Liver (tissue), 9 donors: ENCODE data around the gene ZDHHC11B. TPM values are rescaled to one million over a fixed set of nuclear protein-coding genes. Genes with fewer than 3 reads are reported as not detected.
"Not testable (repeated sequence)": the region's sequence is repeated elsewhere in the genome, so short reads cannot be mapped to it uniquely, and the experiment has no call there.

ENCODE experiments used
- DNase-seq: peaks from one replicate; pipeline ENCODE4 v3.0.0-alpha.2; 2017; ENCODE audit warnings: low spot score
- H3K27ac ChIP-seq, 2 donors: one replicate each; pipeline ENCODE4 v1.7.0; 2013; ENCODE audit warnings: inconsistent platforms in 2 of 2, low read length in 2 of 2, control low read depth in 1 of 2, low read depth in 1 of 2, mild to moderate bottlenecking in 1 of 2
- H3K27me3 ChIP-seq, 4 donors: one replicate each; pipeline versions ENCODE4 v1.6.1 to v1.7.0; 2013; ENCODE audit warnings: low read length in 3 of 4, inconsistent platforms in 1 of 4, mild to moderate bottlenecking in 1 of 4, moderate library complexity in 1 of 4; ENCODE audit not compliant: control insufficient read depth in 4 of 4, insufficient read depth in 4 of 4
- H3K36me3 ChIP-seq, 4 donors: one replicate each; pipeline versions ENCODE4 v1.6.1 to v1.7.0; 2013; ENCODE audit warnings: low read length in 3 of 4, mild to moderate bottlenecking in 3 of 4, low read depth in 1 of 4, moderate library complexity in 1 of 4; ENCODE audit not compliant: control insufficient read depth in 4 of 4, insufficient read depth in 3 of 4
- H3K4me1 ChIP-seq, 4 donors: one replicate each; pipeline versions ENCODE4 v1.6.1 to v1.7.0; 2013; ENCODE audit warnings: low read length in 3 of 4, mild to moderate bottlenecking in 3 of 4, moderate library complexity in 1 of 4; ENCODE audit not compliant: control insufficient read depth in 4 of 4, insufficient read depth in 4 of 4
- H3K4me3 ChIP-seq, 3 donors: one replicate each; pipeline versions ENCODE4 v1.6.1 to v1.7.0; 2013; ENCODE audit warnings: low read length in 3 of 3, control low read depth in 1 of 3, low read depth in 1 of 3, mild to moderate bottlenecking in 1 of 3
- H3K9ac ChIP-seq, 2 donors: one replicate each; pipeline ENCODE4 v1.7.0; 2013; ENCODE audit warnings: low read length in 2 of 2, mild to moderate bottlenecking in 2 of 2, moderate library complexity in 2 of 2, control low read depth in 1 of 2, low read depth in 1 of 2
- H3K9me3 ChIP-seq, 4 donors: one replicate each; pipeline versions ENCODE4 v1.6.1 to v1.7.0; 2013; ENCODE audit warnings: low read length in 3 of 4; ENCODE audit not compliant: control insufficient read depth in 4 of 4
- FOXA1 ChIP-seq: IDR thresholded peaks from 2 replicates; pipeline ENCODE4 v1.6.1; 2016; ENCODE audit warnings: antibody characterized with exemption
- JUND ChIP-seq, 2 donors: IDR thresholded peaks; 2 replicates each; pipeline ENCODE4 v1.6.1; 2016; ENCODE audit warnings: antibody characterized with exemption in 2 of 2
- RAD21 ChIP-seq, 2 donors: IDR thresholded peaks; 2 replicates each; pipeline ENCODE4 v1.6.1; 2016; ENCODE audit warnings: antibody characterized with exemption in 2 of 2, mild to moderate bottlenecking in 2 of 2
- REST ChIP-seq: IDR thresholded peaks from 2 replicates; pipeline ENCODE4 v1.6.1; 2016; ENCODE audit warnings: antibody characterized with exemption, mild to moderate bottlenecking
- RXRA ChIP-seq, 2 donors: IDR thresholded peaks; 2 replicates each; pipeline ENCODE4 v1.6.1; 2017 to 2018; ENCODE audit warnings: antibody characterized with exemption in 2 of 2, mild to moderate bottlenecking in 1 of 2
- WGBS: extraction: QIAGEN DNeasy Blood & Tissue Kit; methylation state at CpG from one replicate; pipeline ENCODE4 v1.1.7; 2013; 5-methylcytosine and 5-hydroxymethylcytosine counted together
- polyA plus RNA-seq, 2 donors: library from polyadenylated mRNA; stranded (reverse) in 1 of 2; unstranded in 1 of 2; fragments of 200-250 nt in 1 of 2; fragments of >200 nt in 1 of 2; fragmentation: Nextera tagmentation in 1 of 2; extraction: Ambion mirVana in 1 of 2; gene quantifications; one replicate each; pipeline versions ENCODE4 v1.2.1 to v1.2.3, GENCODE V29; 2013 to 2015
- total RNA-seq, 2 donors: library from RNA; depleted of rRNA; stranded (reverse); fragments of >200 nt; gene quantifications; one replicate each; pipeline ENCODE4 v1.2.3, GENCODE V29; 2014
- TF ChIP-seq, protein P1 (sequence below): IDR thresholded peaks from 2 replicates; pipeline ENCODE4 v1.6.1; 2016; ENCODE audit warnings: antibody characterized with exemption
- TF ChIP-seq, protein P2 (sequence below): IDR thresholded peaks from 2 replicates; pipeline ENCODE4 v1.6.1; 2016; ENCODE audit warnings: antibody characterized with exemption
- donor health status: healthy.
- donor health status: healthy.
- donor health status: healthy.
- donor health status: healthy.
- donor health status: healthy.

Gene ZDHHC11B
- total and polyA plus RNA-seq, 4 donors, result 0.37 to 2.1 (median 0.62) TPM

- DNase-seq, result no peak
- no peak overlapping the region for H3K27ac ChIP-seq
- no peak overlapping the region for H3K4me3 ChIP-seq
- no peaks in the 10 kb centered on the region for H3K36me3 ChIP-seq
- WGBS, result 91% methylated on average over 10 of the region's 10 CpGs
- peaks cover 2 to 30% (median 15%) of the 10 kb centered on the region in 4 donors for H3K4me1 ChIP-seq
- H3K27me3 ChIP-seq, result no peaks in the 10 kb centered on the region
- TF ChIP-seq JUND (IDR thresholded peaks at IDR 0.05), result no peak
- H3K9me3 ChIP-seq, result no peaks in the 10 kb centered on the region
- H3K9ac ChIP-seq, result no peak overlapping the region
These were observed 28.4 kb downstream of the ZDHHC11B start for GRCh38 chr5:756171-756570.

- H3K9ac ChIP-seq, H3K27ac ChIP-seq, H3K4me3 ChIP-seq, H3K9me3 ChIP-seq, H3K27me3 ChIP-seq, DNase-seq, H3K36me3 ChIP-seq: not testable (repeated sequence)
- WGBS, result 68% methylated on average over 16 of the region's 16 CpGs
- peaks cover 2 to 25% (median 10%) of the 10 kb centered on the region in 4 donors for H3K4me1 ChIP-seq
These were observed 30.3 kb downstream of the ZDHHC11B start for GRCh38 chr5:754143-754632.

GRCh38 chr5:753567-754142, 30.9 kb downstream of the ZDHHC11B start:
- H3K4me1 ChIP-seq, result peaks cover under 1 to 20% (median 4%) of the 10 kb centered on the region in 4 donors
- H3K4me3 ChIP-seq, H3K9ac ChIP-seq, H3K36me3 ChIP-seq, H3K9me3 ChIP-seq, H3K27me3 ChIP-seq, H3K27ac ChIP-seq, DNase-seq: not testable (repeated sequence)
- WGBS, result 89% methylated on average over 16 of the region's 19 CpGs

DNA sequence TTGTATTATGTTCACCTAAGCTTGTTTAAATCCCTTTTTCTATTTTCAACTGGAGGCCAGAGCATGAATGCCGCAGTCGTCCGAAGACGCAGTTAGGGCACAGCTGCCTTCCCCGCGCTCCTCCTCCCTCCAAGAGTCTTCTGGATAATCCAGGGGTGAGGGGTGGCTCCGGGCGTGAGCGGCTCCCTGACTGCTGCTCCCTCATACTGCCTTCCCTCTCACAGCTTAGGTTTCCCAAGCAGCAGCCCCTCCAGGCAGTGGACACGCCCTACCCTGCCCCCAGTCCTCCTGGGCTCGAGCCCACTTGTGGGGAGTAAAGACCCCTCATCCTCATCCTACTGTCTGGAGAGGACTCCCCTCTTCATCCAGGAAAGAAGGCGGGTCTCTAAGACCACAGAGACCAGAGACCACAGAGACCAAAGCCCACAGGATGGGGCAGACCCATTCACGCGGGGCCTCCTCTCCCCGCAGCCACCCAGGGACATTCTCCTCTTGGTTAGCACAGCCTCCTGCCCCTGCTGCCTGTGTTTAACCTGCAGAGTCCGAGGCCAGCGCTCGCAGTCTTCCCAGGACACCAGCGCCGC, 31.9 kb downstream of the ZDHHC11B start:
- WGBS, result 88% methylated on average over 20 of the region's 20 CpGs
- not testable (repeated sequence) for H3K27me3 ChIP-seq, H3K9ac ChIP-seq, H3K4me3 ChIP-seq, H3K36me3 ChIP-seq, H3K27ac ChIP-seq, H3K9me3 ChIP-seq
- DNase-seq, result peak; percentile 12
- peaks cover 0 to 10% (median 0%) of the 10 kb centered on the region in 4 donors for H3K4me1 ChIP-seq

DNA sequence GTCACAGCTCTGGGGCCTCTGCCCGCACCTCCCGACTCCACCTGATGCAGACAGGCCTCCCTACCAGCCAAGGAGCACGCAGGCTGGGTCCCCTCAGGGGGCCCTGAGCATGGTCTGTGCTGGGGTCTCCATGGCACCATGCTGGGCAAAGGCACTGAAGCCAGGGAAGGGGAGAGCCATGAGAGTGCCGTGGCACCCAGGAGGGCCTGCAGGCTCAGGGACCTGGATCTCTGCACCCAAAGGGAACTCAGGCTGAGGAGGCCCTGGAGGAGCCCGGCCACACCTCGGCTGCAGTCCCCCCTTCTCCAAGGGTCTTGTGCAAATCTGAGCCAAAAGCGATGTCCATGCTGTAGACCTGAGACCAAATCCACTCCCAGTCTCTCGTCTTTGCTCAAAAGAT, 32.5 kb downstream of the ZDHHC11B start:
- DNase-seq, result peak; percentile 13
- not testable (repeated sequence) for H3K9ac ChIP-seq, H3K9me3 ChIP-seq, H3K36me3 ChIP-seq, H3K4me1 ChIP-seq, H3K27me3 ChIP-seq, H3K4me3 ChIP-seq, H3K27ac ChIP-seq
- WGBS, result 97% methylated on average over 8 of the region's 8 CpGs

DNA sequence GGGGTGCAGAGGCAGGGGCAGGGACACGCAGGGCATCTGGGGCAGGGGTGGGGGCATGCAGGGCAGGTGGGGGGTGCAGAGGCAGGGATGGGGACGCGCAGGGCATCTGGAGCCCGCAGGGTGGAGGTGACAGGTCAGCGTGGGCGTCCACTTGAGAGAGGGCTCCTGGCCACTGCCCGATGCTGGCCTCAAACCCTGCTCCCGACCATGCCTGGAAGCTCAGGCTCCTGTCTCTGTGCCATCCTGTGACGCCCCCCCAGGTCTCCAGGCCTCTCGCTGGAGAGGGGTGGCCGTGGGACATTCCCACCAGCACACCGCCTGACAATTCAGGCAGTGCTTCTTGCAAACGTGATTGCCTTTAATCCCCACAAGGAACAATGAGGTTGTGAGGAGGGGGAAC, 33.0 kb downstream of the ZDHHC11B start:
- Histone ChIP-seq H3K27me3 (no peaks in the 10 kb centered on the region), H3K9me3 (no peaks in the 10 kb centered on the region), H3K36me3 (peaks cover 0 to 4% (median 0%) of the 10 kb centered on the region in 4 donors), H3K27ac (no peak overlapping the region), H3K4me1 (no peaks in the 10 kb centered on the region), H3K4me3 (no peak overlapping the region), H3K9ac (no peak overlapping the region)
- DNase-seq, result peak; percentile 13
- 89% methylated on average over 13 of the region's 13 CpGs for WGBS
- TF ChIP-seq, protein P1, sequence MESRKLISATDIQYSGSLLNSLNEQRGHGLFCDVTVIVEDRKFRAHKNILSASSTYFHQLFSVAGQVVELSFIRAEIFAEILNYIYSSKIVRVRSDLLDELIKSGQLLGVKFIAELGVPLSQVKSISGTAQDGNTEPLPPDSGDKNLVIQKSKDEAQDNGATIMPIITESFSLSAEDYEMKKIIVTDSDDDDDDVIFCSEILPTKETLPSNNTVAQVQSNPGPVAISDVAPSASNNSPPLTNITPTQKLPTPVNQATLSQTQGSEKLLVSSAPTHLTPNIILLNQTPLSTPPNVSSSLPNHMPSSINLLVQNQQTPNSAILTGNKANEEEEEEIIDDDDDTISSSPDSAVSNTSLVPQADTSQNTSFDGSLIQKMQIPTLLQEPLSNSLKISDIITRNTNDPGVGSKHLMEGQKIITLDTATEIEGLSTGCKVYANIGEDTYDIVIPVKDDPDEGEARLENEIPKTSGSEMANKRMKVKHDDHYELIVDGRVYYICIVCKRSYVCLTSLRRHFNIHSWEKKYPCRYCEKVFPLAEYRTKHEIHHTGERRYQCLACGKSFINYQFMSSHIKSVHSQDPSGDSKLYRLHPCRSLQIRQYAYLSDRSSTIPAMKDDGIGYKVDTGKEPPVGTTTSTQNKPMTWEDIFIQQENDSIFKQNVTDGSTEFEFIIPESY, result no peak
- TF ChIP-seq RAD21 (IDR thresholded peaks at IDR 0.05) (no peak), RXRA (IDR thresholded peaks at IDR 0.05) (no peak), FOXA1 (no peak), REST (no peak)
- TF ChIP-seq, protein P2, sequence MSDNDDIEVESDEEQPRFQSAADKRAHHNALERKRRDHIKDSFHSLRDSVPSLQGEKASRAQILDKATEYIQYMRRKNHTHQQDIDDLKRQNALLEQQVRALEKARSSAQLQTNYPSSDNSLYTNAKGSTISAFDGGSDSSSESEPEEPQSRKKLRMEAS, result no peak
